ENCODE results near the gene PBX3. TPM values are rescaled to one million over a fixed set of nuclear protein-coding genes. Genes with fewer than 3 reads are reported as not detected.

PBX3 gene
- polyA plus RNA-seq, 4 donors = 2.5 to 14.4 (median 6.4) TPM

DNA sequence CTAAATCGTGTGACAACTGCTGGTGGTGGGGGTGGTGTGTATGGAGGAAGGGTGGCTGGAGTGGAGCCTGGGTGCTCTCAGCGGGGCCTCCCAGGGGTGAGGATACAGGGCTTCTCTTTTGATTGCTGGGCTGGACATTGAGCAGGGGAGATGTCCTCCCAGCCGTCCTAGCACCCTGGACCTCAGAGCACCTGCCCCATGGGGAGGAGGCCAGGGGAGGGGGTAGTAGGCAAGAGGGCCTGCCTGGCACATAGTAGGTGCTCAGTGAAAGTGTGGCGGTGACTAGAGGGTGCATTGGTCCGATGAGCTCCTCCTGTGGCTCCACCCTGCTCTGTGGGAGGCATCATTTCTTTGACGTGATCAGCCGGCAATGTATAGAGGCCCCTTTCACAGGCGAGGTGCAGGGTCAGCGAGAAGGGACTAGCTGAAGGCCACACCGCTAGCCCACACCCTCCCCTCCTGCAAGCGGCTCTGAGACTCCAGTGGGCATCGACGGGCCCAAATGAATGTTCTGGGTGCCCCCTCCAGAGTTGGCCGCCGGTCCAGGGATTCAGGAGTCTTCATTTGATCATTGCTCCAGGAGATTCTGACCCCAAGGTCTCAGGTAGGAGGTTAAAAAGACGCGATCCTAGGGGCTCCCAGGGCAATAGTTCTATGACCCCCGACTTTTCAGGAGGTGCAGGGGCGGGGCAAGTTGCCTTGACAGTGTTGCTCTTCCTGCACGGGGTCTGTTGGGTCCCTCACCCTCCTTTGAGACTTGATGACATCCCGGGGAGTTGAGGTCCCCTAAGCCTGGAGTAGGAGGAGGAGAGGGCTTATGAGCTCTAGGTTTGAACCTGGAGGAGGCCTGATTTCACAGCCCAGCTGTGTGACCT lies 255.5 kb downstream of the PBX3 start:
- Histone ChIP-seq H3K27ac (ENCODE audit: low read depth in 1 of 3, low read length in 2 of 3) (no peak overlapping the region), H3K4me3 (ENCODE audit: low read depth in 1 of 3, low read length in 3 of 3) (no peak overlapping the region), H3K4me1 (ENCODE audit: control insufficient read depth in 3 of 3, insufficient read depth in 2 of 3, low read depth in 1 of 3, low read length in 2 of 3) (no peaks in the 10 kb centered on the region), H3K9me3 (ENCODE audit: control insufficient read depth in 2 of 2, insufficient read depth in 1 of 2, low read depth in 1 of 2, low read length in 1 of 2) (peaks cover 0 to 4% of the 10 kb centered on the region in 2 donors), H3K36me3 (ENCODE audit: control insufficient read depth in 3 of 3, insufficient read depth in 2 of 3, low read depth in 1 of 3, low read length in 3 of 3) (no peaks in the 10 kb centered on the region), H3K27me3 (ENCODE audit: control insufficient read depth in 3 of 3, insufficient read depth in 3 of 3, low read length in 3 of 3) (no peaks in the 10 kb centered on the region)
- whole genome bisulfite sequencing, 3 donors = 88 to 93% (median 89%) methylated on average over 21 of the region's 21 CpGs
- DNase-seq (no peak), FAIRE-seq (no peak)

DNA sequence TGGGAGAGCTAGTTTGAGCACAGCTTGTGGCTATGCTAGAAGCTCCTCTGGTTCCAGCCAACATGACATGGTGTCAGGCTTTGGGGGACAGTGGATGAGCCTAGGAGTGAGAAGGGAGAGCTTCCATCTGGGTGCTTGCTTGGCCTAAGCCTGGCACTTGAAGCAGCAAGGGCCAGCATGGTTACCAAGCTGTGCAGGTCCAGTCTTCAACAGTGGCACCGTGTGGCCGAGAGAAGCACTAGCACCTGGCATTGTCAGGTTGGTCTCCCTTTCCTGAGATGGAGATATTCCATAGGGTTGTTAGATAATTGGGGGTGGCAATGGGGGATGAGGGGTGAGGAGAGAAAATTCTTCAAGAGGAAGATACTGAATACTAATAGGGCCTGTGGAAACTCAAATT lies 261.9 kb downstream of the PBX3 start:
- Histone ChIP-seq H3K27me3 (ENCODE audit: control insufficient read depth in 3 of 3, insufficient read depth in 3 of 3, low read length in 3 of 3) (peaks cover 0 to 2% (median 0%) of the 10 kb centered on the region in 3 donors), H3K4me3 (ENCODE audit: low read depth in 1 of 3, low read length in 3 of 3) (no peak overlapping the region), H3K4me1 (ENCODE audit: control insufficient read depth in 3 of 3, insufficient read depth in 2 of 3, low read depth in 1 of 3, low read length in 2 of 3) (no peaks in the 10 kb centered on the region), H3K9me3 (ENCODE audit: control insufficient read depth in 2 of 2, insufficient read depth in 1 of 2, low read depth in 1 of 2, low read length in 1 of 2) (peaks cover 6 to 19% of the 10 kb centered on the region in 2 donors), H3K36me3 (ENCODE audit: control insufficient read depth in 3 of 3, insufficient read depth in 2 of 3, low read depth in 1 of 3, low read length in 3 of 3) (no peaks in the 10 kb centered on the region), H3K27ac (ENCODE audit: low read depth in 1 of 3, low read length in 2 of 3) (no peak overlapping the region)
- WGBS, 3 donors = 96% methylated on average over 2 of the region's 2 CpGs
- FAIRE-seq (no peak), DNase-seq (no peak)

DNA sequence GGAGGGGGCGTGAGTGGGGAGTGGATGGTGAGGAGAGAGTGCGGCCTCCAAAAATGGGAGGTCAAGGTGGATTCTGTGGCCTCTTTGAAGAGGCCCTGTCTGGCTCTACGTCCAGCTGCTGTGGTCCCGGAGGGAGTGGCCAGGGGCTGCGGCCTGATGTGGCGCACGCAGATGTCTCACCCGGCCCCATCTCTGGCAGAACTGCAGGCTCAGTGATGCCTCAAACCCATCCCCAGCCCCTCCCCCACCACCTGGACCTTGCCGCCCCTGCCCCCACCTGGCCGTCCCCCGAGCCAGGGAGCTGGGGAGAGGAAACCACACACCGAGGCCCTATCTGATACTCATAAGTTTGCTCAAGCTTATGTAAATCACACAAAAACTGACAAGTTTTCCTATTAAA lies 267.6 kb downstream of the PBX3 start:
- DNase-seq = no peak
- FAIRE-seq = no peak
- Histone ChIP-seq H3K4me1 (ENCODE audit: control insufficient read depth in 3 of 3, insufficient read depth in 2 of 3, low read depth in 1 of 3, low read length in 2 of 3) (peaks cover 0 to 5% (median 0%) of the 10 kb centered on the region in 3 donors), H3K27ac (ENCODE audit: low read depth in 1 of 3, low read length in 2 of 3) (no peak overlapping the region), H3K4me3 (ENCODE audit: low read depth in 1 of 3, low read length in 3 of 3) (no peak overlapping the region), H3K9me3 (ENCODE audit: control insufficient read depth in 2 of 2, insufficient read depth in 1 of 2, low read depth in 1 of 2, low read length in 1 of 2) (no peaks in the 10 kb centered on the region), H3K36me3 (ENCODE audit: control insufficient read depth in 3 of 3, insufficient read depth in 2 of 3, low read depth in 1 of 3, low read length in 3 of 3) (no peaks in the 10 kb centered on the region), H3K27me3 (ENCODE audit: control insufficient read depth in 3 of 3, insufficient read depth in 3 of 3, low read length in 3 of 3) (peaks cover 0 to 4% (median 0%) of the 10 kb centered on the region in 3 donors)
- WGBS, 3 donors = 70 to 87% (median 86%) methylated on average over 12 of the region's 12 CpGs

DNA sequence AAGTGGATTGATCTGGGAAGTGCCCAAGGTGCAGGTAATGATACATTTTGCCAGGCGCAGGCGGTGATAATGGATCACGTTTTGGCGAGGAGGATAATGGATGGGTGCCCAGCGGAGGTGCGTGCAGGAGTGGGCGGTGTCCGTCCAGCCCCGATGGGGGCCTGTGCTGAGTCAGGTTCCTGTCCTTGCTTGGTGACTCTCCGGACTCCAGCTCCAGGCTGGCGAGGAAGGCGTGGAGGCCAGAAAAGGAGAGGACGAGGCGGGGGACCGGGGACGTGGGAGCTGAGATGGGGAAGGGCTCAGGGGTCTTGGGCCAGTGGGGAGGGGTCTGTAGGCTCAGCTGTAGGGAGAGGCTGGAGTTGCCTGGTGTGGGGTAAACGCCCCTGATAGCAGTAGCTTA lies 268.3 kb downstream of the PBX3 start:
- Histone ChIP-seq H3K4me1 (ENCODE audit: control insufficient read depth in 3 of 3, insufficient read depth in 2 of 3, low read depth in 1 of 3, low read length in 2 of 3) (peaks cover 0 to 5% (median 0%) of the 10 kb centered on the region in 3 donors), H3K9me3 (ENCODE audit: control insufficient read depth in 2 of 2, insufficient read depth in 1 of 2, low read depth in 1 of 2, low read length in 1 of 2) (no peaks in the 10 kb centered on the region), H3K36me3 (ENCODE audit: control insufficient read depth in 3 of 3, insufficient read depth in 2 of 3, low read depth in 1 of 3, low read length in 3 of 3) (no peaks in the 10 kb centered on the region), H3K27me3 (ENCODE audit: control insufficient read depth in 3 of 3, insufficient read depth in 3 of 3, low read length in 3 of 3) (peaks cover 0 to 4% (median 0%) of the 10 kb centered on the region in 3 donors), H3K27ac (ENCODE audit: low read depth in 1 of 3, low read length in 2 of 3) (no peak overlapping the region), H3K4me3 (ENCODE audit: low read depth in 1 of 3, low read length in 3 of 3) (no peak overlapping the region)
- WGBS, 3 donors = 91 to 92% (median 92%) methylated on average over 17 of the region's 17 CpGs
- no peak for DNase-seq
- no peak for FAIRE-seq

DNA sequence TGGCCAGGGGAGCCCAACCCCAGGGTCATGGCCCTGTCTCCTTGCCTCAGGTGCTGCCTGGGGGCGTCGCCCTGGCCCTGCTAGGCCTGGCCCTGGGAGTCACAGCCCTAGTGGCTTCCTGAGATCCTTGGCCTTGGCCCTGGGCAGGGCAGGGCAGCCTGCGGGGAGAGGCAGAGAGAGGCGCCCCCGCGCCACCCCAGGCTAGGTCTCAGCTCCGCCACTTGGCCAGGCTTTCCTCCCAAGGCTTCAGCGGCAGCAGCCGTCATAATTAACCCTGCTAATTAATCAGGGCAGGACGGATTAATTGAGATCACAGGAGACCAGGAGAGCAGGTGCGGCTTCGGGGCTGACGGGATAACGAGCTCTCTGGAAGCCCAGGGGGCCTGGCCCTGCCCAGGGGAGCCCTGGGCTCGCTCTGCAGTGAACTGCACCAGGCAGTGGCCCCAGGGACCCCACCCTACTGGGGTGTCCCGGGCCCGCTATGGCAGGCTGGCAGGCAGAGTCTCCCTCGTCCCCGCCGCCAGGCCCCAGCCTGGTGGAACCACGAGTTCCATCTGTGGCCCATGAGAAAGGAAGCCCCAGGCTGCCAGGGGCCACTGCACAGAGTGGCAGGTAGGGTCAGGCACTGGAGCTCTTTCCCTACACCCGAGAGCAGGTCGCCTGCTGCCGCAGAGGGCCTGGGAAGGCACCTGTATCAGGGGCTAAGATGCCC lies 269.6 kb downstream of the PBX3 start:
- FAIRE-seq (no peak), DNase-seq (peak in 1 of 2 donors; percentile 28)
- Histone ChIP-seq H3K9me3 (ENCODE audit: control insufficient read depth in 2 of 2, insufficient read depth in 1 of 2, low read depth in 1 of 2, low read length in 1 of 2) (no peaks in the 10 kb centered on the region), H3K4me1 (ENCODE audit: control insufficient read depth in 3 of 3, insufficient read depth in 2 of 3, low read depth in 1 of 3, low read length in 2 of 3) (peaks cover 0 to 5% (median 0%) of the 10 kb centered on the region in 3 donors), H3K4me3 (ENCODE audit: low read depth in 1 of 3, low read length in 3 of 3) (no peak overlapping the region), H3K36me3 (ENCODE audit: control insufficient read depth in 3 of 3, insufficient read depth in 2 of 3, low read depth in 1 of 3, low read length in 3 of 3) (no peaks in the 10 kb centered on the region), H3K27me3 (ENCODE audit: control insufficient read depth in 3 of 3, insufficient read depth in 3 of 3, low read length in 3 of 3) (peaks cover 0 to 4% (median 0%) of the 10 kb centered on the region in 3 donors), H3K27ac (ENCODE audit: low read depth in 1 of 3, low read length in 2 of 3) (no peak overlapping the region)
- 45 to 80% (median 55%) methylated on average over 23 to 24 of the region's 24 CpGs for WGBS, 3 donors

Other genes starting within 250 kb of the PBX3 start
- 10 to 100 TPM; 38.4 to 57.4 (median 43.6) TPM for gene MAPKAP1, start 40.2 kb upstream of the PBX3 start, polyA plus RNA-seq

Data from small intestine (tissue), 7 donors.